Measurements from ENCODE around the gene POLR1F. TPM values are rescaled to one million over a fixed set of nuclear protein-coding genes. Genes with fewer than 3 reads are reported as not detected.

Gene POLR1F
- polyA plus RNA-seq, 1 of the 3 experiments (the other 2 are of a cell fraction), result 5.1 TPM

DNA sequence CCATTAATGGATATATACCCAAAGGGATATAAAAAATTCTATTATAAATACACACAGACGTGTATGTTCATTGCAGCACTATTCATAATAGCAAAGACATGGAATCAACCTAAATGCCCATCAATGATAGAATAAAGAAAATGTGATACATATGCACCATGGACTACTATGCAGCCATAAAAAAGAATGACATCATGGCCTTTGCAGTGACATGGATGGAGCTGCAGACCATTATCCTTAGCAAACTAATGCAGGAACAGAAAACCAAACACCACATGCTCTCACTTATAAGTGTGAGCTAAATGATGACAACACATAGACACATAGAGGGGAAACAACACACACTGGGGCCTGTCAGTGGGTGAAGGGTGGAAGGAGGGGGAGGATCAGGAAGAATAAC lies 33.0 kb downstream of the POLR1F start:
- WGBS (ENCODE audit: low lambda C conversion rate), result 33% methylated on average over 1 of the region's 1 CpG
- Histone ChIP-seq H3K4me3 (ENCODE audit: low read depth in 2 of 2, low read length in 1 of 2) (no peak overlapping the region), H3K79me2 (ENCODE audit: insufficient read depth) (no peaks in the 10 kb centered on the region), H4K20me1 (ENCODE audit: insufficient read depth) (no peaks in the 10 kb centered on the region), H3K27ac (ENCODE audit: low read depth in 2 of 2, low read length in 1 of 2) (no peak overlapping the region), H3K4me2 (no peak overlapping the region), H3K9ac (no peak overlapping the region), H3K9me3 (no peaks in the 10 kb centered on the region), H3K9me2 (no peaks in the 10 kb centered on the region), H3K27me3 (ENCODE audit: insufficient read depth) (no peaks in the 10 kb centered on the region; the same call in 1 of the 2 replicates), H2AFZ (ENCODE audit: low read depth) (no peak overlapping the region), H3K36me3 (replicated peaks in 1 of 2; ENCODE audit: control insufficient read depth in 1 of 2, insufficient read depth in 2 of 2, low read length in 1 of 2) (no peaks in the 10 kb centered on the region), H3F3A (replicated peaks; ENCODE audit: insufficient read depth) (no peaks in the 10 kb centered on the region), H3K4me1 (ENCODE audit: control insufficient read depth in 1 of 2, insufficient read depth in 2 of 2, low read depth in 1 of 2, low read length in 1 of 2) (no peaks in the 10 kb centered on the region)
- POLR2A ChIA-PET, result no interaction called here
- CTCF ChIA-PET, result interaction anchor here (0.6 to 1.7 kb wide), 4 partner anchors 9 to 1323 kb away, joined by 3 to 4 read pairs (median 4); no protein-coding TSS in a partner anchor
- no peak for TF ChIP-seq JUND (IDR thresholded peaks at IDR 0.05)
- TF ChIP-seq, protein P1, sequence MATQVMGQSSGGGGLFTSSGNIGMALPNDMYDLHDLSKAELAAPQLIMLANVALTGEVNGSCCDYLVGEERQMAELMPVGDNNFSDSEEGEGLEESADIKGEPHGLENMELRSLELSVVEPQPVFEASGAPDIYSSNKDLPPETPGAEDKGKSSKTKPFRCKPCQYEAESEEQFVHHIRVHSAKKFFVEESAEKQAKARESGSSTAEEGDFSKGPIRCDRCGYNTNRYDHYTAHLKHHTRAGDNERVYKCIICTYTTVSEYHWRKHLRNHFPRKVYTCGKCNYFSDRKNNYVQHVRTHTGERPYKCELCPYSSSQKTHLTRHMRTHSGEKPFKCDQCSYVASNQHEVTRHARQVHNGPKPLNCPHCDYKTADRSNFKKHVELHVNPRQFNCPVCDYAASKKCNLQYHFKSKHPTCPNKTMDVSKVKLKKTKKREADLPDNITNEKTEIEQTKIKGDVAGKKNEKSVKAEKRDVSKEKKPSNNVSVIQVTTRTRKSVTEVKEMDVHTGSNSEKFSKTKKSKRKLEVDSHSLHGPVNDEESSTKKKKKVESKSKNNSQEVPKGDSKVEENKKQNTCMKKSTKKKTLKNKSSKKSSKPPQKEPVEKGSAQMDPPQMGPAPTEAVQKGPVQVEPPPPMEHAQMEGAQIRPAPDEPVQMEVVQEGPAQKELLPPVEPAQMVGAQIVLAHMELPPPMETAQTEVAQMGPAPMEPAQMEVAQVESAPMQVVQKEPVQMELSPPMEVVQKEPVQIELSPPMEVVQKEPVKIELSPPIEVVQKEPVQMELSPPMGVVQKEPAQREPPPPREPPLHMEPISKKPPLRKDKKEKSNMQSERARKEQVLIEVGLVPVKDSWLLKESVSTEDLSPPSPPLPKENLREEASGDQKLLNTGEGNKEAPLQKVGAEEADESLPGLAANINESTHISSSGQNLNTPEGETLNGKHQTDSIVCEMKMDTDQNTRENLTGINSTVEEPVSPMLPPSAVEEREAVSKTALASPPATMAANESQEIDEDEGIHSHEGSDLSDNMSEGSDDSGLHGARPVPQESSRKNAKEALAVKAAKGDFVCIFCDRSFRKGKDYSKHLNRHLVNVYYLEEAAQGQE (IDR thresholded peaks at IDR 0.05; ENCODE audit: low read depth, low read length), result no peak
- no peak for TF ChIP-seq FOSL2 (IDR thresholded peaks at IDR 0.05; ENCODE audit: borderline replicate concordance, low read depth)
- no peak for TF ChIP-seq SIN3A (IDR thresholded peaks at IDR 0.05; ENCODE audit: borderline replicate concordance, low read depth, low read length)
- TF ChIP-seq RXRA (IDR thresholded peaks at IDR 0.05; ENCODE audit: borderline replicate concordance, low read depth), result no peak
- no peak for TF ChIP-seq MEF2A (IDR thresholded peaks at IDR 0.05; ENCODE audit: borderline replicate concordance, low read depth)
- TF ChIP-seq, protein P2, sequence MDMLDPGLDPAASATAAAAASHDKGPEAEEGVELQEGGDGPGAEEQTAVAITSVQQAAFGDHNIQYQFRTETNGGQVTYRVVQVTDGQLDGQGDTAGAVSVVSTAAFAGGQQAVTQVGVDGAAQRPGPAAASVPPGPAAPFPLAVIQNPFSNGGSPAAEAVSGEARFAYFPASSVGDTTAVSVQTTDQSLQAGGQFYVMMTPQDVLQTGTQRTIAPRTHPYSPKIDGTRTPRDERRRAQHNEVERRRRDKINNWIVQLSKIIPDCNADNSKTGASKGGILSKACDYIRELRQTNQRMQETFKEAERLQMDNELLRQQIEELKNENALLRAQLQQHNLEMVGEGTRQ (IDR thresholded peaks at IDR 0.05; ENCODE audit: borderline replicate concordance, low read depth, low read length), result no peak
- TF ChIP-seq FOXM1 (IDR thresholded peaks at IDR 0.05; ENCODE audit: low read depth), result no peak
- DNase-seq, result no peak

DNA sequence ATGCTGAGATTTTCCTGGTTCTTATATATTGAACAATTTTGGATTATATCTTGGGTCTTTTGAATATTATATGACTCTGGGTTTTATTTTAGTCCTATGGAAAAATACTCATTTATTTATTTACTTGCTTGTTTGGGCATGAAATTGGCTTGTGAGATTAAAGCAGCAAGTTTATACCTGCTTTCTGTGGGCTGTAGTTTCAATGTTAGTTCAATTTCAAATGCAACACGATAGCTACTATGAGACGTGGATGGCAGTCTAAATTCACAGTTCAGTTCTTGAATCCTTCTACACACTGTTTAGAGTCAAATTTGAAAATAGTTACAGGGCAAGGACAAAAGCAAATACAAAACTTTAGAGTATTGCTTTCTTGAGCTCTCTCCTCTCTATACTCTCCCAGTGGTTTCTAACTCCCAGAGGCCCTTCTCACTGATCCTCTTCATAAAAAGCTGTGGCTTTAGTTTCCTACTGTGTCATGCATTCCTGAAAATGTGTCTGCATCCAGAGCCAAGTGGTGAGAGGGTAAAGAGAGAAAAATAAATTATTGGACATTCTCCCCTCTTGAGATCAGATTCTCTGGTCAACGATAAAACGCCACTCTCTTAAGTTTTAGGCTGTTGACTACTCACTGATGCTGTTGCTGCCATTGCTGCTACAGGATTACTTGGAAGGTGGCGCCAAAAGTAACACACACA lies 34.4 kb downstream of the POLR1F start:
- no peaks in the 10 kb centered on the region for H3K9me3 ChIP-seq
- no peak overlapping the region for H3K4me3 ChIP-seq (ENCODE audit: low read depth in 2 of 2, low read length in 1 of 2)
- no peaks in the 10 kb centered on the region for H3K4me1 ChIP-seq (ENCODE audit: control insufficient read depth in 1 of 2, insufficient read depth in 2 of 2, low read depth in 1 of 2, low read length in 1 of 2)
- no peaks in the 10 kb centered on the region for H3K79me2 ChIP-seq (ENCODE audit: insufficient read depth)
- DNase-seq, result no peak
- H4K20me1 ChIP-seq (ENCODE audit: insufficient read depth), result no peaks in the 10 kb centered on the region
- no peaks in the 10 kb centered on the region for H3F3A ChIP-seq (replicated peaks; ENCODE audit: insufficient read depth)
- ChIA-PET CTCF (interaction anchor here (0.7 to 1.7 kb wide), 4 partner anchors 9 to 1322 kb away, joined by 3 to 5 read pairs (median 4); no protein-coding TSS in a partner anchor), POLR2A (no interaction called here)
- no peaks in the 10 kb centered on the region for H3K9me2 ChIP-seq
- H2AFZ ChIP-seq (ENCODE audit: low read depth), result no peak overlapping the region; the same call in 1 of the 2 replicates
- H3K27me3 ChIP-seq (ENCODE audit: insufficient read depth), result no peaks in the 10 kb centered on the region; the same call in 1 of the 2 replicates
- no peak for TF ChIP-seq EP300 (IDR thresholded peaks at IDR 0.05; ENCODE audit: borderline replicate concordance in 1 of 2, low read depth in 1 of 2, low read length in 1 of 2)
- TF ChIP-seq GABPA (IDR thresholded peaks at IDR 0.05; ENCODE audit: low read depth), result no peak
- no peak for TF ChIP-seq MAX (IDR thresholded peaks at IDR 0.05; ENCODE audit: low read depth)
- TF ChIP-seq, protein P1 (IDR thresholded peaks at IDR 0.05; ENCODE audit: low read depth, low read length), result no peak
- TF ChIP-seq YY1 (IDR thresholded peaks at IDR 0.05; ENCODE audit: low read depth), result no peak
- no peak for TF ChIP-seq SMC3 (IDR thresholded peaks at IDR 0.05; ENCODE audit: low read depth, low read length)
- no peak for TF ChIP-seq GATA2 (CRISPR knock-in tag; IDR thresholded peaks at IDR 0.05)
- TF ChIP-seq EZH2phosphoT487 (IDR thresholded peaks at IDR 0.05; ENCODE audit: borderline replicate concordance, low read depth), result no peak
- TF ChIP-seq, protein P3, sequence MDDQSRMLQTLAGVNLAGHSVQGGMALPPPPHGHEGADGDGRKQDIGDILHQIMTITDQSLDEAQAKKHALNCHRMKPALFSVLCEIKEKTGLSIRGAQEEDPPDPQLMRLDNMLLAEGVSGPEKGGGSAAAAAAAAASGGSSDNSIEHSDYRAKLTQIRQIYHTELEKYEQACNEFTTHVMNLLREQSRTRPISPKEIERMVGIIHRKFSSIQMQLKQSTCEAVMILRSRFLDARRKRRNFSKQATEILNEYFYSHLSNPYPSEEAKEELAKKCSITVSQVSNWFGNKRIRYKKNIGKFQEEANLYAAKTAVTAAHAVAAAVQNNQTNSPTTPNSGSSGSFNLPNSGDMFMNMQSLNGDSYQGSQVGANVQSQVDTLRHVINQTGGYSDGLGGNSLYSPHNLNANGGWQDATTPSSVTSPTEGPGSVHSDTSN (IDR thresholded peaks at IDR 0.05), result no peak
- no peak for TF ChIP-seq RCOR1 (IDR thresholded peaks at IDR 0.05; ENCODE audit: low read length)
- no peaks in the 10 kb centered on the region for H3K36me3 ChIP-seq (replicated peaks in 1 of 2; ENCODE audit: control insufficient read depth in 1 of 2, insufficient read depth in 2 of 2, low read length in 1 of 2)
- H3K9ac ChIP-seq, result no peak overlapping the region
- 41% methylated on average over 5 of the region's 5 CpGs for WGBS (ENCODE audit: low lambda C conversion rate)
- no peak overlapping the region for H3K27ac ChIP-seq (ENCODE audit: low read depth in 2 of 2, low read length in 1 of 2)
- H3K4me2 ChIP-seq, result no peak overlapping the region

All from SK-N-SH (cell line).